GM19467 (cell line): ENCODE results near the gene ITPRIP.
A peak's percentile ranks its signal among the peaks of the same experiment; 100 is the strongest.

Source experiments
- ATAC-seq: cut with Tn5 transposase; IDR thresholded peaks from one replicate; pipeline ENCODE4 v1.9.1; 2021; ENCODE audit warnings: mild to moderate bottlenecking, moderate library complexity; ENCODE audit not compliant: unreplicated experiment

Gene ITPRIP

GRCh38 chr10:104309980-104310978 is 28.0 kb downstream of the ITPRIP start:
- no peak for ATAC-seq

DNA sequence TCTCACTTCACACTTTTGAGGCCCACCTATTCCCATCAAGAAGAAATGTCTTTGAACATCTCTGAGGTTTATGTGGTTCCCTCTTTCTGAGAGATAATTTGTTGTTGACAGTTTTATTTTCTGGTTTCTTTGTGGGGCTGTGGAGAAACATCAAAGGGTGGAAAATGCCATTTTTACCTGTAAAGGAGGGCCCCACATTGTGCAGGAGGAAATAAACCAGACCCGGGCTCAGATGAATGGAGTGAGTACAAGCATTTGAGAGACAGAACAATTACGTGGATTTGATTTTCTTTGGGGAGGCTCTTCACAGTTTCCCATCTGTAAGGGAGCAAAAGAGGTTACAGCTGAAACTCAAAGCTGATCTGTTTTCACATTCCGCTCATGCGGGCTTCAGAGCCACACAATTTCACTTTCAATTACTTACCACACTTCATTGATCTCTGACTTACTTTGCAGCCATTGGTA is 29.8 kb downstream of the ITPRIP start:
- peak; percentile 73 for ATAC-seq

GRCh38 chr10:104307576-104308438 is 30.5 kb downstream of the ITPRIP start:
- no peak for ATAC-seq

GRCh38 chr10:104306897-104307296 is 31.4 kb downstream of the ITPRIP start:
- no peak for ATAC-seq

DNA sequence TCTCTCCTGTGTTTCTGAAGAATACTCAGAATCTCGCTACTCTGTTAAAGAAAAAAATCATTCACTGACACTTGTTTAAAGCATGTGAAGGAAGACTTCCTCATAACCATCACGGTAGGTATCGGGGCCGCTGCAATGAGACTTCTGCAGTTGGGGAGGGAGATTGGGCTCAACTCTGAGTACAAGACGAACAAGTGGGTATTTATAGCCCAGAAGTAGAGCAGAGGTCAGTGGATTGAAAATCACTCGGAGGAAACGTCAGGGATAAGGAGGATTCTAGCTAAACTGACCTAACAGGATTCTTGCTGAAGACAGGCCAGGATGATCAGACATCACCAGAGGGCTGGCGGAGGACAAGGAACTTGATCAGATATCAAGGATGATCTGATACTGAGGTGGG is 33.3 kb downstream of the ITPRIP start:
- no peak for ATAC-seq

- no peak for ATAC-seq
These were observed 33.9 kb downstream of the ITPRIP start for GRCh38 chr10:104304356-104304745.

DNA sequence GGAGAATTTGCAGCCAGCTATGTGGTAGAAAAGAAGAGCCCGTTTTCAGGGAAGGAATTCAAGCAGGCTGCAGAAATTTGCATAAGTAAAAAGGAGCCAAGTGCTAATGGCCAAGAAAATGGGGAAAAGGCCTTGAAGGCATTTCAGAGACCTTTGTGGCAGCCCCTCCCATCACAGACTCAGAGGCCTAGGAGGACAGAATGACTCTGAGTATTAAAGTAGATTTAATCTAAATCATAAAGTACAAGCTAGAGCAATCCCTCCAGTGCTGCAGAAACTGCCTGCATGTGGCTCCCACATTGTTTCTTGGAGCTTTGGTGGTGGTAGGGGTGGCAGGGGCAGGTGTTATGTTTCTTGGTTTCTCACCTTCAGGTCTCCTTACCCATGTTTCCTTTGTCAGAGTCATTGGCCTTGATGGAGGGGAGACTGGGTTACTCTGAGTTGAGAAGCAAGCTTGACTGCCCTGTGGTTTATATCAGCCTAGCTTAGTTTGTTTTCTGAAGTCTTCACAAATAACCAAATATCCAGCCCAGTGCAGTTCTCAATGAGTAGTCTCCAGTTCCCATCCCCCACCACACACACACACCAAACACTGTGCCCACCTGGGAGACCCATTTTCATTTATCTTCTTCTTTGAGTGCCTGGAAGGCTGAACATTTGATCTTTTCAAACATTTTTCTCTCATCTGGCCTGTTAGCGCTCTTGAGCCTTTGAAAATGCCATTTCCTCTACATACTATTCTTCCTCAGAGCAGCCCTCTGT is 34.5 kb downstream of the ITPRIP start:
- ATAC-seq = no peak

- ATAC-seq = no peak
These were observed 36.2 kb downstream of the ITPRIP start for GRCh38 chr10:104301907-104302690.

- no peak for ATAC-seq
These were observed 37.5 kb downstream of the ITPRIP start for GRCh38 chr10:104300736-104301292.

DNA sequence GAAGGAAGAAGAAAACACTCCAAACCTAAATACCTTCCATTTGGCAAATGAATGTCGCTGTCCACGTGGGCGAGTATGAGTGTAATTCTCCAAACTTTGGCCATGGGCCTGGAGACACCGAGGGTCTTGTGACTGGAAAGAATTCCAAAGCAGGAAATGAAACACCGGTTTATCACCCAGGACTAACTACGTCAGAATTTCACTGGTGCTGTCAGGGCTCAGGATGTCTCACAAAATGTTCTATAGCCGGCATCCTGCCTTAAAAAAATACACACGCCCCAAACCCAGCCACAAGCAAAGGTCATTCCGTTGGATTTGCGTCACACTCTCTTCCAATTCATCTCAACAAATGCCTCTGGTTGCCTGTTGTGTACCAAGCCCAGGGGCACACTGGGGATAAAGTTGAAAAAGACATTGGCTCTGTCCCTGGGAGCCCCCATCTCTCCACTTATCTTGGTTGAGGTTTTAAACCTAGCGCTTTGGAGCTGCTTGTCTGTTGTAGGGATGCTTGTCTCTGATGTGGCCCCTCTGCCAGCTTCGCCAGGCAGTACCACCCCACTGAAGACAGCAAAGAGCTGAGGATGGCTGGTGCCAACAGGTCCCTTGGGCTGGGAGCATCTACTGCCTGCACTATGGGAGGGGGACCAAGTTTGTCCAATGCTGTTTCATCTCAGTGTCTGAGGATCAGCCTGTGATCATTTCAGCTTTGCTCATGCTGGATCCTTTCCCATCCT is 38.1 kb downstream of the ITPRIP start:
- ATAC-seq = no peak

DNA sequence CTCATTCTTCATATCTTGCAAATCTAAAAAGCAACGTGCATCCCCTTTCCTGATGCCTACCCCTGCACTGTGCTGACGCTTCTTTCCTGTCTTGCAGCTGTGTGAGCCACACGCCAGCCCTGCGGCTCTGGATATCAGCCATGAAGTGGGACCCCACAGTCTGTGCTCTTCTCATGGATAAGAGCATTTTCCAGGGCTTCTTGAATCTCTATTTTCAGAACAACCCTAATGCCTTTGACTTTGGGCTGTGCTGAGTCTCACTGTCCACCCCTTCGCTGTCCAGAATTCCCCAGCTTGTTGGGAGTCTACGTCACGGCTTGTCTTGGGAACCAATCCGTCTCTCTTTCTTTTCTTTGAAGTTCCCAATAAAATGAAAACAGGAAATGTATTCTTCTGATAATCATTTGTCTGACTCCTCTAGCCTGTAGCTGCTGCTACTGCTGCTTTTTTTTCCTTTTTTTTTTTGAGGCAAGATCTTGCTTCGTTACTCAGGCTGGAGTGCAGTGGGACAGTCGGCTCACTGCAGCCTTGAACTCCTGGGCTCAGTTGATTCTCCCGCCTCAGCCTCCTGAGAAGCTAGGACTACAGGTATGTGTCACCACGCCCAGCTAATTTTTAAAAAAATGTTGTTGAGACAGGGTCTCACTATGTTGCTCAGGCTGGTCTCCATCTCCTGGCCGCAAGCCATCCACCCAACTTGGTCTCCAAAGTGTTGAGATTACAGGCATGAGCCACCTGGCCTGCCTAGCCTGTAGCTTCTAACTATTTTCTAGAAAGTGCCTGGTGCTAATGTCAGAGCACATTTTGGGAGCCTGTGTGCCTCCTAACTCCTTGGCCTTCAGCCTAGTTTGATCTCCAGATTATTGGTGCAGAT is 39.0 kb downstream of the ITPRIP start:
- no peak for ATAC-seq

DNA sequence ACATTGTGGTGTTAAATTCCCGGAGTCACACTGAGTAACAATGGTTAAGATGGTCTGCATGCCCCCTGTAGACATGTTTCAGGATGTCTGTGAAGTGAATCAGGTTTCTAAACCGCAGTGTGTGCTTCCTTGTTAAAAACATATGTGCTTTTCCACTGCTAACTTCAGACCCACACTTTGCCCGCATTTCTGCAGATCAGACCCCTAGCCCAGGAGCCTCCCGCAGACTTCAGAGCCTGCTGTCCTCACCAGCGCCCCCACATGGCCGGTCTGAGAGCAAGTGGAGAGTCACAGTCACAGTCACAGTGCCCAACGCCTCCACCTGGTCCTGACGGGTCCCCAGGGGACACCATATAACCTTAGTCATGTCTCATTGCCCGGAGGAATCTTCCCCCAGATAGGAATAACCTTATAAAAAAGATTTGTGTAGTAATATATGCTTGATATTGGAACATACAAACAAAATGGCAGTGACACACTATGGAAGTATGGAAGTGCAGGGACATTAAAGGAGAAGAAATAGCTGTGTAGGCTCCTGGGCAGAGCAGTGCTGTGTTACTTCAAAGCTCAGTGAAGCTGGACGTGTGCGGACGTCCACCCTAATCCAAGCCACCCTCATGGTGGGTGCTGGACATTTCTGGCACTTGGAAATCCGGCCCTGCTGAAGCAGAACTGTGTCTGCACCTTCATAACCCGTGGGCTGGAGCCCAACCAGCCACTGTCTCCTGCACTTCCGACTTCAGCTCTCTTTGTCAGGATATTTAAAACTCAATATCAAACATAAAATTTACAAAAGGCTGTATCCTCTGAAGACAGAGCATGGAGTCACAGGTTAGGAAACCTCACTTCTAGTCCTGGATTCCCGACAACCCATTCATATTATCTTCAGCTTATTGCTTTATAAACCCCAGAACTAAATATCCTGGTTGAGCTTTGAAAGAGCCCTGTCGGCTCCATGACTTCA is 40.3 kb downstream of the ITPRIP start:
- no peak for ATAC-seq

DNA sequence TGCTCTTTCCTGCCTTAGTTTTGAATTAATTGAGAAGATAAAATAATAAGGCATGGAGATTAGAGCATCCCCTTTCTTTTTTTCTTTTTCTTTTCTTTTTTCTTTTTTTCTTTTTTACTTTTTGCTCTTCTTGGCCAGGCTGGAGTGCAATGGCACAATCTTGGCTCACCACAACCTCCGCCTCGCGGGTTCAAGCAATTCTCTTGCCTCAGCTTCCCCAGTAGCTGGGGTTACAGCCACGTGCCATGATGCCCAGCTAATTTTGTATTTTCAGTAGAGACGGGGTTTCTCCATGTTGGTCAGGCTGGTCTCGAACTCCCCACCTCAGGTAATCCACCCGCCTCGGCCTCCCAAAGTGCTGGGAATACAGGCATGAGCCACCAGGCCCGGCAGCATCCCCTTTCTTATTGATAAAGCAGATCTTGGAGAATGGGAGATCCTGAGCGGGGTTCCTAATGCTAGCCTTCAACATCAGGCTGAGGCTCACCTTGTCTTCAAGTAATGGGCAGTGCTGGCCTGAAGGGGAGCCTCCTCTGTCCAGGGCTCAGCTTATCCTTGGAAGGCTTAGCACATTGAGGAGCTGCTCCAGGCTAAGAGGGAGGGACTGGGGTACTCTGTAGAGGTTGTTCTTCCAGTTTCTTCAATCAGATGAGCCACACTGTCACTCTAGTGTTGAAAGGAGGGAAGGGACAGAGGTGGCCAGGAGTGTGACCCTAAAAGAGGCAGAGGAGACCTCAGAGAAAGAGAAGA is 41.4 kb downstream of the ITPRIP start:
- no peak for ATAC-seq

DNA sequence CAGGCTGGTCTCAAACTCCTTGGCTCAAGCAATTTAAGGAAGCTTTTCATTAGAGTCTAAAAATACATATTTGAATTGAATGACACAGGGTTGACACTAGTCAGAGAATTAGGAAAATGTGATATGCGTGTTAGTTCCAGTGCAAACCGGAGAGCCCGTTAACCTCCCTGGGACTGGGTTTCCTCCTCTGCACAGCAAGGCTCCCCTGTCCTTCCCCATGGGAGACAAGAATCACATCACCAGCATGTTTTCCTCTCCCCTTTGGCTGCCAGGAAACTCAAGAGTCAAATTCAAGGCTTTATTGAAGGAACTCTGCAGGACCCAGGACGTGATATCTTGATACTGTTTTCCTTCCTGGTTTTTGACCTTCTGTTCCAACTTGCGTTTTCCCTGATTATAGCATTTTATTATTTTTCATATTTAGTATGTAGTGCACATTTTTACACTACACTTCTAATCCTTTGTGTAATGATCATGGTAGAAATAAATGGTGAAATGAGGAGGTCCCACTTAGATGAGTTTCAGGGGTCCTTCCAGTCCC is 44.4 kb downstream of the ITPRIP start:
- ATAC-seq = no peak

DNA sequence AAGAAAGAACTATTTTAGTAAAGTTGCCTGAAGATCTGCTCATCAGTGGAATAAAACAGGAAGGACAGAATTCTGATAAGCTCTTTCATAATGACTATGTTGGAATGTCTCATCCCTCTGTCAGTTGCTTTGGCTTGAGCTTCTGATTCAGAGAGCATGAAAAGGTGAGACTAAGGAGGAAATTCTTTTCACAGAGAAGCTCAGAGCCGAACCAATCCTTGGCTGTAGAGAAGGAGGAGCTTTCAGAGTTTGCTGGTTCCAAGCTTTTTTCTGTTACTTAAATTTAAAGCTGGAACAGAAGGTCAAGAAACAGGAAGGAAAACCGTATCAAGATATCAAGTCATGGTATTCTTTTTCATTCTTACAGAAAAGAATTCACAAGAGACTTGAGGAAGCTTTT is 45.3 kb downstream of the ITPRIP start:
- no peak for ATAC-seq

DNA sequence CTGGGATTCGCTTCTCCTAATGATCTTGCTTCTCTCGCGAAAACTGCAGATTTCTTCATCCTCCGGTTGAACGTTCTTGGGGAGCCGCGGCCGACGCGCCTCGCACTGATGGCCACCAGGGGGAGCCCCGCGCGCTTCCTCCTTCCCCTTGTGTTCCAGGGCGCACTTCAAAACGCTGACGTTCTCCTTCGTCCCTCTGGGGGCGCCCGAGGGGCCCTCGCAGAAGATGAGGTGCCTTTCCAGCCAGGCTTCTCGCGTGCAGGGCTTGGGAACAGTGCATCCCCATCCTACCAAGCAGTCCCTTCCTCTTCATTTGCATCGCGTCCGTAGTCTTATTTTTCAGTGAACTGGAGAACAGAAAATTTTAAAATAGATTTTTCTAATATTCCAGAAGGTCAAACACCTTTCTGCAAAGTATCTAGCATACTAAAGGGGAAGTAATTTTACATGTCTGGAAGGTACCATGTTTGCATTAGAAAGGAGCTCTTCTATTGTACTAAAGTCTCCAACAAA is 46.8 kb downstream of the ITPRIP start:
- ATAC-seq = peak; percentile 98
